ENCODE results near the gene ARHGAP19. TPM values are rescaled to one million over a fixed set of nuclear protein-coding genes. Genes with fewer than 3 reads are reported as not detected.

The ARHGAP19 gene
- total RNA-seq, 2 experiments from 2014 or later, result 42.3 to 53.2 TPM

- Mint-ChIP-seq H3K36me3 (ENCODE audit: low read depth) (peaks cover 31% of the 10 kb centered on the region), H3K4me3 (no peak overlapping the region), H3K27me3 (no peaks in the 10 kb centered on the region), H3K27ac (peak overlapping the region; percentile 69), H3K4me1 (ENCODE audit: low read depth) (peaks cover 14% of the 10 kb centered on the region), H3K9me3 (peaks cover 4% of the 10 kb centered on the region)
- DNase-seq (no peak), ATAC-seq (peak; percentile 94)
- intact Hi-C loops (cut with micrococcal nuclease), result no loop called here
- TF ChIP-seq CTCF (IDR thresholded peaks at IDR 0.05), result no peak
- ChIA-PET POLR2A (interaction anchor here (0.7 kb wide), 1 partner anchor 831 kb away, joined by 3 read pairs; no protein-coding TSS in a partner anchor), CTCF (interaction anchor here (1.5 kb wide), 1 partner anchor 45 kb away, joined by 3 read pairs; no protein-coding TSS in a partner anchor)
These were observed 36.7 kb downstream of the ARHGAP19 start for GRCh38 chr10:97255512-97256293.

- Mint-ChIP-seq H3K4me3 (no peak overlapping the region), H3K4me1 (ENCODE audit: low read depth) (peaks cover 14% of the 10 kb centered on the region), H3K36me3 (ENCODE audit: low read depth) (peaks cover 31% of the 10 kb centered on the region), H3K27me3 (no peaks in the 10 kb centered on the region), H3K27ac (peak overlapping the region; percentile 42), H3K9me3 (peaks cover 4% of the 10 kb centered on the region)
- ChIA-PET POLR2A (no interaction called here), CTCF (interaction anchor here (1.0 to 1.5 kb wide), 3 partner anchors 23 to 44 kb away, joined by 3 read pairs; no protein-coding TSS in a partner anchor)
- no peak for TF ChIP-seq CTCF (IDR thresholded peaks at IDR 0.05)
- DNase-seq (no peak), ATAC-seq (no peak)
- intact Hi-C loops (cut with micrococcal nuclease), result no loop called here
These were observed 37.7 kb downstream of the ARHGAP19 start for GRCh38 chr10:97254694-97255093.

DNA sequence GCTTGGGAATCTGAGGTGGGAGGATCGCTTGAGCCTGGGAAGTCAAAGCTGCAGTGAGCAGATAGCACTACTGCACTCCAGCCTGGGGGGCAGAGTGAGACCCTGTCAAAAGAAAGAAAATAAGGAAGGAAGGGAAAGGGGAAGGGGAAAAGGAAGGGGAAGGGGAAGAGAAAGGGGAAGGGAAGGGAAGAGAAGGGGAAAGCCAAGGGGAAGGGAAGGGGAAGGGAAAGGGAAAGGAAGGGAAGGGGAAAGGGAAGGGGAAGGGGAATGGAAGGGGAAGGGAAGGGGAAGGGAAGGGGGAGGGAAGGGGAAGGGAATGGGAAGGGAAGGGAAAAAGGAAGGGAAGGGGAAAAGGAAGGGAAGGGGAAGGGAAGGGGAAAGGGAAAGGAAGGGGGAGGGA, 41.5 kb downstream of the ARHGAP19 start:
- H3K9me3 Mint-ChIP-seq, result peaks cover 4% of the 10 kb centered on the region
- no peak overlapping the region for H3K27ac Mint-ChIP-seq
- H3K27me3 Mint-ChIP-seq, result no peaks in the 10 kb centered on the region
- DNase-seq (no peak), ATAC-seq (no peak)
- no peak overlapping the region for H3K4me3 Mint-ChIP-seq
- peaks cover 33% of the 10 kb centered on the region for H3K36me3 Mint-ChIP-seq (ENCODE audit: low read depth)
- POLR2A ChIA-PET, result no interaction called here
- TF ChIP-seq CTCF (IDR thresholded peaks at IDR 0.05), result no peak
- CTCF ChIA-PET, result no interaction called here
- intact Hi-C loops (cut with micrococcal nuclease), result no loop called here
- peaks cover 10% of the 10 kb centered on the region for H3K4me1 Mint-ChIP-seq (ENCODE audit: low read depth)

- ChIA-PET POLR2A (no interaction called here), CTCF (interaction anchor here (1.1 to 2.0 kb wide), 4 partner anchors 9 to 206 kb away, joined by 3 to 7 read pairs (median 4); no protein-coding TSS in a partner anchor)
- Mint-ChIP-seq H3K27ac (no peak overlapping the region), H3K4me3 (no peak overlapping the region), H3K4me1 (ENCODE audit: low read depth) (no peaks in the 10 kb centered on the region), H3K27me3 (no peaks in the 10 kb centered on the region), H3K9me3 (no peaks in the 10 kb centered on the region), H3K36me3 (ENCODE audit: low read depth) (peaks cover 14% of the 10 kb centered on the region)
- ATAC-seq (no peak), DNase-seq (no peak)
- intact Hi-C loops (cut with micrococcal nuclease), result no loop called here
- TF ChIP-seq CTCF (IDR thresholded peaks at IDR 0.05), result no peak
These were observed 48.6 kb downstream of the ARHGAP19 start for GRCh38 chr10:97243836-97244235.

GRCh38 chr10:97238855-97239254, 53.6 kb downstream of the ARHGAP19 start:
- Mint-ChIP-seq H3K9me3 (no peaks in the 10 kb centered on the region), H3K27ac (no peak overlapping the region), H3K27me3 (no peaks in the 10 kb centered on the region), H3K4me3 (no peak overlapping the region), H3K4me1 (ENCODE audit: low read depth) (no peaks in the 10 kb centered on the region), H3K36me3 (ENCODE audit: low read depth) (peaks cover 10% of the 10 kb centered on the region)
- POLR2A ChIA-PET, result interaction anchor here (1.1 kb wide), 1 partner anchor 14 kb away, joined by 3 read pairs; no protein-coding TSS in a partner anchor
- CTCF ChIA-PET, result interaction anchor here (1.0 to 9.6 kb wide), 6 partner anchors 13 to 201 kb away, joined by 3 to 93 read pairs (median 7); no protein-coding TSS in a partner anchor
- no peak for TF ChIP-seq CTCF (IDR thresholded peaks at IDR 0.05)
- no peak for DNase-seq
- intact Hi-C loops (cut with micrococcal nuclease), result no loop called here
- no peak for ATAC-seq

Measured in activated CD8-positive, alpha-beta T cell treated with anti-CD3 and anti-CD28 coated beads for 36 hours (primary cell).